ENCODE data around the gene FSTL4.

Gene FSTL4

GRCh38 chr5:133390416-133391353 lies 221.7 kb downstream of the FSTL4 start:
- Histone ChIP-seq H2AFZ (ENCODE audit: low read length) (no peak overlapping the region), H3K9ac (ENCODE audit: low read length) (no peak overlapping the region), H3K4me2 (ENCODE audit: low read depth, low read length) (no peak overlapping the region), H3K79me2 (ENCODE audit: low read length) (no peaks in the 10 kb centered on the region), H3K4me3 (ENCODE audit: low read length) (no peak overlapping the region), H3K4me1 (ENCODE audit: low read length) (no peaks in the 10 kb centered on the region), H3K36me3 (replicated peaks; ENCODE audit: insufficient read depth, low read length) (no peaks in the 10 kb centered on the region), H3K9me3 (replicated peaks; ENCODE audit: insufficient read depth, low read length) (no peaks in the 10 kb centered on the region), H3F3A (ENCODE audit: insufficient read depth, low read length) (no peaks in the 10 kb centered on the region), H3K27me3 (replicated peaks; ENCODE audit: insufficient read depth, low read length) (no peaks in the 10 kb centered on the region), H3K27ac (ENCODE audit: low read length) (no peak overlapping the region), H4K20me1 (ENCODE audit: insufficient read depth, low read length) (no peaks in the 10 kb centered on the region), H3K9me2 (replicated peaks; ENCODE audit: insufficient read depth, low read length) (no peaks in the 10 kb centered on the region)
- TF ChIP-seq EZH2phosphoT487 (IDR thresholded peaks at IDR 0.05; ENCODE audit: low read length), result no peak
- no peak for TF ChIP-seq EZH2 (optimal IDR thresholded peaks at IDR 0.05; ENCODE audit: low read depth, low read length)
- TF ChIP-seq CTCF (IDR thresholded peaks at IDR 0.05; ENCODE audit: low read length), result no peak
- no peak for DNase-seq

- Histone ChIP-seq H3K9ac (ENCODE audit: low read length) (no peak overlapping the region), H3K4me2 (ENCODE audit: low read depth, low read length) (no peak overlapping the region), H3K4me3 (ENCODE audit: low read length) (no peak overlapping the region), H3K36me3 (replicated peaks; ENCODE audit: insufficient read depth, low read length) (no peaks in the 10 kb centered on the region), H3K4me1 (ENCODE audit: low read length) (no peaks in the 10 kb centered on the region), H3K79me2 (ENCODE audit: low read length) (no peaks in the 10 kb centered on the region), H3K27ac (ENCODE audit: low read length) (no peak overlapping the region), H3F3A (ENCODE audit: insufficient read depth, low read length) (no peaks in the 10 kb centered on the region), H3K9me3 (replicated peaks; ENCODE audit: insufficient read depth, low read length) (no peaks in the 10 kb centered on the region), H3K27me3 (replicated peaks; ENCODE audit: insufficient read depth, low read length) (no peaks in the 10 kb centered on the region), H2AFZ (ENCODE audit: low read length) (no peak overlapping the region), H4K20me1 (ENCODE audit: insufficient read depth, low read length) (no peaks in the 10 kb centered on the region), H3K9me2 (replicated peaks; ENCODE audit: insufficient read depth, low read length) (no peaks in the 10 kb centered on the region)
- no peak for TF ChIP-seq EZH2 (optimal IDR thresholded peaks at IDR 0.05; ENCODE audit: low read depth, low read length)
- TF ChIP-seq EZH2phosphoT487 (IDR thresholded peaks at IDR 0.05; ENCODE audit: low read length), result no peak
- no peak for TF ChIP-seq CTCF (IDR thresholded peaks at IDR 0.05; ENCODE audit: low read length)
- no peak for DNase-seq
These were observed 223.2 kb downstream of the FSTL4 start for GRCh38 chr5:133389066-133389590.

DNA sequence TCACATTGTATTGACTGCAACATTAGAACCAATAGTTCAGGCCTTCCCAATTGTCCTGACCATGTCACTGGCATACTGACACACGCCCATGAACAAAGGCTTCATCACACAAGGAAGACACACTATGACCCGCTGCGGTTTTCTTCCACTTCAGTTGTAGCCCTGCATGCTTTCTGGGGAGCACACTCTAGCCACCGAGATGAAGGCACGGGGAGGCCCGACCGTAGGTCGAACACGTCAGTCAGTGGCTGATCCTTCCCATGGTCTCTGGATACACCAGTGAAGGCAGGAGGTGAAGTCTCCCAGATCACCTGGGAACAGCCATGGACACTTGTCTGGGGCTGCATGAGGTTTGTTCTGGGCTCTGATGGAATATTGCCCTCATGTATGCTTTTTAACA lies 224.7 kb downstream of the FSTL4 start:
- Histone ChIP-seq H4K20me1 (ENCODE audit: insufficient read depth, low read length) (no peaks in the 10 kb centered on the region), H3K27me3 (replicated peaks; ENCODE audit: insufficient read depth, low read length) (no peaks in the 10 kb centered on the region), H3K9me2 (replicated peaks; ENCODE audit: insufficient read depth, low read length) (no peaks in the 10 kb centered on the region), H3K4me3 (ENCODE audit: low read length) (no peak overlapping the region), H2AFZ (ENCODE audit: low read length) (no peak overlapping the region), H3K9ac (ENCODE audit: low read length) (no peak overlapping the region), H3F3A (ENCODE audit: insufficient read depth, low read length) (no peaks in the 10 kb centered on the region), H3K4me2 (ENCODE audit: low read depth, low read length) (no peak overlapping the region), H3K9me3 (replicated peaks; ENCODE audit: insufficient read depth, low read length) (no peaks in the 10 kb centered on the region), H3K36me3 (replicated peaks; ENCODE audit: insufficient read depth, low read length) (no peaks in the 10 kb centered on the region), H3K79me2 (ENCODE audit: low read length) (no peaks in the 10 kb centered on the region), H3K27ac (ENCODE audit: low read length) (no peak overlapping the region), H3K4me1 (ENCODE audit: low read length) (no peaks in the 10 kb centered on the region)
- no peak for DNase-seq
- TF ChIP-seq EZH2 (optimal IDR thresholded peaks at IDR 0.05; ENCODE audit: low read depth, low read length) (no peak), CTCF (IDR thresholded peaks at IDR 0.05; ENCODE audit: low read length) (no peak), EZH2phosphoT487 (IDR thresholded peaks at IDR 0.05; ENCODE audit: low read length) (no peak)
